GM12878 (cell line): ENCODE data around the gene CENPP.

Source experiments
- BCL3 ChIP-seq: IDR thresholded peaks from 2 replicates; pipeline ENCODE4 v1.6.1; 2011; ENCODE audit warnings: borderline replicate concordance, low read depth, mild to moderate bottlenecking, moderate library complexity, low read length; ENCODE audit not compliant: insufficient read depth, poor library complexity, severe bottlenecking
- NR2F1 ChIP-seq: fragments of 450-650 bp; conservative IDR thresholded peaks from 2 replicates; pipeline ENCODE4 v1.6.1; 2017; ENCODE audit warnings: mild to moderate bottlenecking
- PRDM15 ChIP-seq: fragments of 450-650 bp; formaldehyde crosslinking; IDR thresholded peaks from 2 replicates; pipeline ENCODE4 v1.4.0; 2020; ENCODE audit warnings: mild to moderate bottlenecking, moderate library complexity
- TF ChIP-seq, protein P1 (sequence below), 3 experiments: IDR thresholded peaks in 2 of 3; conservative IDR thresholded peaks in 1 of 3; 2 replicates each; pipeline ENCODE4 v1.5.1; 2011; ENCODE audit warnings: low read depth in 3 of 3, low read length in 3 of 3, mild to moderate bottlenecking in 3 of 3, control low read depth in 2 of 3, moderate library complexity in 2 of 3, inconsistent platforms in 1 of 3, mixed read lengths in 1 of 3; ENCODE audit not compliant: control insufficient read depth in 2 of 3, insufficient read depth in 1 of 3; ENCODE audit errors: extremely low read depth in 1 of 3

DNA sequence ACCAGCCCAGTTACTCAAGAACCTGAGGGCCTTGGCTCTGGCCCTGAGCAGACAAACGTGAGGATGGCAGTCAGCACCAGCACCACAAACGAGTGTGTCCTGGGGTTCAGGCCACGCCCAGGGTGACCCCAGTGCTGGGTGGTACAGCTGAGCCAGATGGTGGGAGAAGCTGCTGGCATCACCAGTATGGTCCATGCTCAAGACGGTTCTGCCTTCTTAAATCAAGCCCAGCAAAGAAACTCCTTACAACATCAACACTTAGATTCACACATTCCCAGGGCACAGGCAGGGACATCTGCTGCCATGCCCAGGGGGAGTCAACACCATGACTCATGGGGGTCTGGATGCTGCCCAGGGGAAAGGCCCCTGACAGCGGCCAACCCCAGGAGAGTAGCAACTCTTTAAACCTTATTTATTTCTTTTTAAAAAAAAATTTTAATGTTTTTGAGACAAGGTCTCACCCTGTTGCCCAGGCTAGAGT is 312.9 kb downstream of the CENPP start:
- TF ChIP-seq BCL3 (no peak), NR2F1 (no peak), PRDM15 (CRISPR knock-in tag) (no peak)
- TF ChIP-seq, protein P1, sequence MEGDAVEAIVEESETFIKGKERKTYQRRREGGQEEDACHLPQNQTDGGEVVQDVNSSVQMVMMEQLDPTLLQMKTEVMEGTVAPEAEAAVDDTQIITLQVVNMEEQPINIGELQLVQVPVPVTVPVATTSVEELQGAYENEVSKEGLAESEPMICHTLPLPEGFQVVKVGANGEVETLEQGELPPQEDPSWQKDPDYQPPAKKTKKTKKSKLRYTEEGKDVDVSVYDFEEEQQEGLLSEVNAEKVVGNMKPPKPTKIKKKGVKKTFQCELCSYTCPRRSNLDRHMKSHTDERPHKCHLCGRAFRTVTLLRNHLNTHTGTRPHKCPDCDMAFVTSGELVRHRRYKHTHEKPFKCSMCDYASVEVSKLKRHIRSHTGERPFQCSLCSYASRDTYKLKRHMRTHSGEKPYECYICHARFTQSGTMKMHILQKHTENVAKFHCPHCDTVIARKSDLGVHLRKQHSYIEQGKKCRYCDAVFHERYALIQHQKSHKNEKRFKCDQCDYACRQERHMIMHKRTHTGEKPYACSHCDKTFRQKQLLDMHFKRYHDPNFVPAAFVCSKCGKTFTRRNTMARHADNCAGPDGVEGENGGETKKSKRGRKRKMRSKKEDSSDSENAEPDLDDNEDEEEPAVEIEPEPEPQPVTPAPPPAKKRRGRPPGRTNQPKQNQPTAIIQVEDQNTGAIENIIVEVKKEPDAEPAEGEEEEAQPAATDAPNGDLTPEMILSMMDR (IDR thresholded peaks at IDR 0.05 in 2 of 3, conservative IDR thresholded peaks at IDR 0.05 in 1 of 3; ENCODE audit: control insufficient read depth in 2 of 3, extremely low read depth in 1 of 3, insufficient read depth in 1 of 3, low read depth in 3 of 3, low read length in 3 of 3) = no peak
